Neural cell (in vitro differentiated cells): ENCODE results near the gene REPIN1. TPM values are rescaled to one million over a fixed set of nuclear protein-coding genes. Genes with fewer than 3 reads are reported as not detected.

ENCODE experiments used
- H2AFZ ChIP-seq: fragments of 200-600, 300-800 bp; sonication (generic), shearing (Covaris generic); 2 replicates; pipeline ENCODE4 v1.6.0; 2014; ENCODE audit warnings: low read depth, mild to moderate bottlenecking, antibody characterized with exemption, low read length, moderate library complexity
- H3F3A ChIP-seq: fragments of 200-600 bp; shearing (Covaris generic); 2 replicates; pipeline ENCODE4 v1.6.1; 2016; ENCODE audit warnings: mild to moderate bottlenecking, moderate library complexity, mixed read lengths, antibody characterized with exemption, low read length; ENCODE audit not compliant: insufficient read depth, poor library complexity, severe bottlenecking
- H3K27ac ChIP-seq: fragments of 200-600, 300-800 bp; sonication (generic), shearing (Covaris generic); 2 replicates; pipeline ENCODE4 v1.5.1; 2014; ENCODE audit warnings: mild to moderate bottlenecking, low read length, moderate library complexity
- H3K27me3 ChIP-seq: fragments of 300-800, 200-600 bp; sonication (generic), shearing (Covaris generic); 2 replicates; pipeline ENCODE4 v1.6.0; 2014; ENCODE audit warnings: mild to moderate bottlenecking, low read depth, low read length, moderate library complexity; ENCODE audit not compliant: insufficient read depth
- H3K36me3 ChIP-seq: fragments of 300-800, 200-600 bp; sonication (generic), shearing (Covaris generic); 2 replicates; pipeline ENCODE4 v1.5.1; 2014; ENCODE audit warnings: mild to moderate bottlenecking, antibody characterized with exemption, low read length, moderate library complexity; ENCODE audit not compliant: insufficient read depth
- H3K4me2 ChIP-seq: fragments of 300-800, 200-600 bp; sonication (generic), shearing (Covaris generic); 2 replicates; pipeline ENCODE4 v1.6.0; 2014; ENCODE audit warnings: mild to moderate bottlenecking, low read length
- H3K4me3 ChIP-seq: fragments of 300-800, 200-600 bp; sonication (generic), shearing (Covaris generic); 2 replicates; pipeline ENCODE4 v1.5.1; 2014; ENCODE audit warnings: mild to moderate bottlenecking, low read length, moderate library complexity
- H3K79me2 ChIP-seq: fragments of 200-600 bp; shearing (Covaris generic); replicated peaks from 2 replicates; pipeline ENCODE4 v1.6.0; 2014; ENCODE audit warnings: mild to moderate bottlenecking, low read length, moderate library complexity; ENCODE audit not compliant: insufficient read depth
- H3K9ac ChIP-seq: fragments of 300-800, 200-600 bp; sonication (generic), shearing (Covaris generic); 2 replicates; pipeline ENCODE4 v1.6.1; 2016; ENCODE audit warnings: mild to moderate bottlenecking, low read length, mixed read lengths
- H3K9me2 ChIP-seq: fragments of 200-600 bp; shearing (Covaris generic); 2 replicates; pipeline ENCODE4 v1.6.1; 2016; ENCODE audit warnings: mild to moderate bottlenecking, low read length, mixed read lengths; ENCODE audit not compliant: insufficient read depth
- H3K9me3 ChIP-seq: fragments of 200-600, 300-800 bp; sonication (generic), shearing (Covaris generic); 2 replicates; pipeline ENCODE4 v1.6.1; 2016; ENCODE audit warnings: mild to moderate bottlenecking, mixed run types, low read length, moderate library complexity, mixed read lengths
- H4K20me1 ChIP-seq: fragments of 200-600 bp; shearing (Covaris generic); 2 replicates; pipeline ENCODE4 v1.6.1; 2016; ENCODE audit warnings: mild to moderate bottlenecking, mixed run types; ENCODE audit not compliant: insufficient read depth
- CTCF ChIP-seq: fragments of 450-650 bp; IDR thresholded peaks from 2 replicates; pipeline ENCODE4 v1.5.1; 2014; ENCODE audit warnings: antibody characterized with exemption, mild to moderate bottlenecking, moderate library complexity; ENCODE audit not compliant: poor library complexity, severe bottlenecking
- EP300 ChIP-seq: fragments of 450-650 bp; conservative IDR thresholded peaks from 2 replicates; pipeline ENCODE4 v1.6.1; 2014; ENCODE audit warnings: antibody characterized with exemption, mild to moderate bottlenecking, moderate library complexity; ENCODE audit not compliant: poor library complexity, severe bottlenecking
- EZH2 ChIP-seq: fragments of 200-600, 300-800 bp; shearing (Covaris generic), sonication (generic); IDR thresholded peaks from 2 replicates; pipeline ENCODE4 v1.6.1; 2014; ENCODE audit warnings: antibody characterized with exemption, low read length, borderline replicate concordance, mild to moderate bottlenecking; ENCODE audit not compliant: insufficient read depth, poor library complexity, severe bottlenecking
- MXI1 ChIP-seq: fragments of 450-650 bp; conservative IDR thresholded peaks from 2 replicates; pipeline ENCODE4 v1.6.1; 2014; ENCODE audit warnings: antibody characterized with exemption, mild to moderate bottlenecking; ENCODE audit not compliant: poor library complexity, severe bottlenecking
- POLR2AphosphoS5 ChIP-seq: IDR thresholded peaks from 2 replicates; pipeline ENCODE4 v1.6.1; 2012
- RAD21 ChIP-seq: fragments of 450-650 bp; conservative IDR thresholded peaks from 2 replicates; pipeline ENCODE4 v1.6.1; 2014; ENCODE audit warnings: antibody characterized with exemption, mild to moderate bottlenecking, moderate library complexity
- REST ChIP-seq: IDR thresholded peaks from 2 replicates; pipeline ENCODE4 v1.6.1; 2012; ENCODE audit warnings: borderline replicate concordance
- SMC3 ChIP-seq: fragments of 450-650 bp; conservative IDR thresholded peaks from 2 replicates; pipeline ENCODE4 v1.6.1; 2014; ENCODE audit warnings: antibody characterized with exemption, mild to moderate bottlenecking, moderate library complexity; ENCODE audit not compliant: poor library complexity
- TAF1 ChIP-seq: IDR thresholded peaks from 2 replicates; pipeline ENCODE4 v1.6.1; 2012; ENCODE audit warnings: low read depth
- polyA plus RNA-seq: library from polyadenylated mRNA; depleted of rRNA; stranded (reverse); fragments of >200 nt; gene quantifications from 2 replicates; pipeline ENCODE4 v1.2.3, GENCODE V29; 2014

The REPIN1 gene
- polyA plus RNA-seq, 1 donor from 2014 or later: 95.5 TPM

GRCh38 chr7:150335108-150335773 lies 33.4 kb upstream of the REPIN1 start:
- Histone ChIP-seq H3K9me2 (no peaks in the 10 kb centered on the region), H3K9ac (no peak overlapping the region), H3K79me2 (no peaks in the 10 kb centered on the region), H3K27me3 (peaks cover 12% of the 10 kb centered on the region), H3K27ac (no peak overlapping the region), H3K9me3 (no peaks in the 10 kb centered on the region), H3K36me3 (no peaks in the 10 kb centered on the region), H4K20me1 (no peaks in the 10 kb centered on the region), H3K4me2 (no peak overlapping the region), H3F3A (no peaks in the 10 kb centered on the region), H3K4me3 (no peak overlapping the region), H2AFZ (no peak overlapping the region)
- no peak for TF ChIP-seq REST
- no peak for TF ChIP-seq EP300
- TF ChIP-seq RAD21: no peak
- TF ChIP-seq EZH2: no peak
- no peak for TF ChIP-seq CTCF
- TF ChIP-seq POLR2AphosphoS5: no peak
- no peak for TF ChIP-seq MXI1
- no peak for TF ChIP-seq SMC3
- TF ChIP-seq TAF1: no peak

GRCh38 chr7:150335774-150336112 lies 32.9 kb upstream of the REPIN1 start:
- H3K9me3 ChIP-seq: no peaks in the 10 kb centered on the region
- H2AFZ ChIP-seq: no peak overlapping the region
- TF ChIP-seq SMC3 (no peak), RAD21 (no peak), CTCF (no peak), EZH2 (no peak), MXI1 (no peak), TAF1 (no peak), REST (no peak), EP300 (no peak), POLR2AphosphoS5 (no peak)
- H4K20me1 ChIP-seq: no peaks in the 10 kb centered on the region
- no peak overlapping the region for H3K27ac ChIP-seq
- no peak overlapping the region for H3K9ac ChIP-seq
- H3K4me3 ChIP-seq: no peak overlapping the region
- H3K9me2 ChIP-seq: no peaks in the 10 kb centered on the region
- no peaks in the 10 kb centered on the region for H3K36me3 ChIP-seq
- no peaks in the 10 kb centered on the region for H3F3A ChIP-seq
- H3K4me2 ChIP-seq: no peak overlapping the region
- H3K79me2 ChIP-seq: no peaks in the 10 kb centered on the region
- H3K27me3 ChIP-seq: peaks cover 17% of the 10 kb centered on the region
